Measurements from ENCODE around the gene TMEM31. TPM values are rescaled to one million over a fixed set of nuclear protein-coding genes. Genes with fewer than 3 reads are reported as not detected.

The TMEM31 gene
- total and polyA plus RNA-seq, 9 of the 15 experiments (the other 6 are each of a cell fraction or from before 2014, with no cell fraction given), result 0.18 TPM; not detected in 8

GRCh38 chrX:103741879-103742278 lies 31.2 kb downstream of the TMEM31 start (continued):
- TF ChIP-seq SRF (CRISPR knock-in tag; IDR thresholded peaks at IDR 0.05) (no peak), FOXK2 (conservative IDR thresholded peaks at IDR 0.05 in 1 of 2, IDR thresholded peaks at IDR 0.05 in 1 of 2; ENCODE audit: low read depth in 2 of 2) (no peak), TARDBP (IDR thresholded peaks at IDR 0.05) (no peak)

- BruUV-seq (replicated peaks), result no TSS peak
- no peak for TF ChIP-seq TRIM24 (IDR thresholded peaks at IDR 0.05)
- no peak for TF ChIP-seq SIN3B (IDR thresholded peaks at IDR 0.05; ENCODE audit: low read depth)
- no peak for TF ChIP-seq CHCHD3 (CRISPR knock-in tag; IDR thresholded peaks at IDR 0.05)
- no peak for TF ChIP-seq SMC3 (conservative IDR thresholded peaks at IDR 0.05; ENCODE audit: insufficient read depth, low read depth, low read length)
- no peak for TF ChIP-seq IFI16 (CRISPR knock-in tag; IDR thresholded peaks at IDR 0.05)
- no peak for TF ChIP-seq FIP1L1 (IDR thresholded peaks at IDR 0.05; ENCODE audit: low read depth, low read length, poor library complexity, severe bottlenecking)
- TF ChIP-seq RREB1 (CRISPR knock-in tag; IDR thresholded peaks at IDR 0.05), result no peak
- TF ChIP-seq KLF1 (tag; IDR thresholded peaks at IDR 0.05), result no peak
- no peak for TF ChIP-seq ZFP36 (IDR thresholded peaks at IDR 0.05; ENCODE audit: low read depth, low read length, partially characterized antibody)
- no peak for TF ChIP-seq TEAD1 (CRISPR knock-in tag; IDR thresholded peaks at IDR 0.05)
- TF ChIP-seq ZFX (CRISPR knock-in tag; IDR thresholded peaks at IDR 0.05), result no peak
Measured at GRCh38 chrX:103742339-103742738, 31.6 kb downstream of the TMEM31 start.

More at GRCh38 chrX:103742339-103742738, 31.6 kb downstream of the TMEM31 start:
- Histone ChIP-seq H4K20me1 (replicated peaks; ENCODE audit: control insufficient read depth, insufficient read depth, low read length) (no peaks in the 10 kb centered on the region), H3K4me1 (replicated peaks in 1 of 2; ENCODE audit: control insufficient read depth in 2 of 2, insufficient read depth in 2 of 2, low read length in 2 of 2) (no peaks in the 10 kb centered on the region), H3K9me3 (replicated peaks; ENCODE audit: control insufficient read depth, insufficient read depth, low read depth, low read length) (no peaks in the 10 kb centered on the region), H3K4me3 (no peak overlapping the region), H3K27me3 (ENCODE audit: control insufficient read depth in 2 of 2, insufficient read depth in 2 of 2, low read length in 2 of 2) (no peaks in the 10 kb centered on the region; a peak in 2 of 5 replicates), H3K9me1 (ENCODE audit: control insufficient read depth, insufficient read depth, low read length) (no peaks in the 10 kb centered on the region), H3K79me2 (ENCODE audit: control insufficient read depth, insufficient read depth, low read length) (no peaks in the 10 kb centered on the region), H3K36me3 (ENCODE audit: control insufficient read depth, insufficient read depth, low read length) (no peaks in the 10 kb centered on the region), H3K4me2 (ENCODE audit: insufficient read depth, low read length) (no peak overlapping the region), H3K9ac (ENCODE audit: insufficient read depth in 1 of 2, low read depth in 2 of 2, low read length in 2 of 2) (no peak overlapping the region), H3K27ac (ENCODE audit: extremely low read depth, low read depth, low read length) (no peak overlapping the region), H2AFZ (ENCODE audit: low read depth, low read length) (no peak overlapping the region)
- no peak for FAIRE-seq
- in situ Hi-C loops (cut with MboI) (no loop called here), intact Hi-C loops (cut with micrococcal nuclease) (no loop called here)
- CTCF ChIA-PET (ENCODE audit: low intra/inter-chr PET ratio), result no interaction called here
- DNase-seq (ENCODE audit: extremely low read depth in 1 of 4, low spot score in 3 of 4), result no peak
- ATAC-seq, result no peak
- POLR2A ChIA-PET, result interaction anchor here (0.7 kb wide), 1 partner anchor 132 kb away, joined by 3 read pairs; no protein-coding TSS in a partner anchor
- WGBS (ENCODE audit: insufficient coverage, low coverage, missing lambda C conversion rate), result 0% methylated on average over 3 of the region's 6 CpGs

Measured in K562 (cell line).